ENCODE results near the gene MAP3K2.
A peak's percentile ranks its signal among the peaks of the same experiment; 100 is the strongest.
"Not testable (repeated sequence)": the region's sequence is repeated elsewhere in the genome, so short reads cannot be mapped to it uniquely, and the experiment has no call there.

The MAP3K2 gene

GRCh38 chr2:127414638-127415592 is 27.1 kb upstream of the MAP3K2 start:
- Histone ChIP-seq H3K4me2 (no peak overlapping the region), H4K20me1 (no peaks in the 10 kb centered on the region), H3K4me1 (peaks cover 54% of the 10 kb centered on the region), H3K27me3 (peaks cover 27% of the 10 kb centered on the region), H3K4me3 (no peak overlapping the region), H3K9ac (no peak overlapping the region), H3K36me3 (no peaks in the 10 kb centered on the region), H3K9me3 (peaks cover 8% of the 10 kb centered on the region), H3K27ac (no peak overlapping the region)
- no peak for TF ChIP-seq Cebpa-rat (IDR thresholded peaks at IDR 0.05)

- H3K9ac ChIP-seq: no peak overlapping the region
- H3K4me3 ChIP-seq: no peak overlapping the region
- H3K27me3 ChIP-seq: peaks cover 27% of the 10 kb centered on the region
- H3K4me2 ChIP-seq: peak overlapping the region; percentile 48
- peaks cover 8% of the 10 kb centered on the region for H3K9me3 ChIP-seq
- H3K27ac ChIP-seq: no peak overlapping the region
- no peak for TF ChIP-seq Cebpa-rat (IDR thresholded peaks at IDR 0.05)
- H3K4me1 ChIP-seq: peaks cover 45% of the 10 kb centered on the region
- no peaks in the 10 kb centered on the region for H3K36me3 ChIP-seq
- H4K20me1 ChIP-seq: no peaks in the 10 kb centered on the region
Observed at GRCh38 chr2:127413782-127414637, 26.2 kb upstream of the MAP3K2 start.

DNA sequence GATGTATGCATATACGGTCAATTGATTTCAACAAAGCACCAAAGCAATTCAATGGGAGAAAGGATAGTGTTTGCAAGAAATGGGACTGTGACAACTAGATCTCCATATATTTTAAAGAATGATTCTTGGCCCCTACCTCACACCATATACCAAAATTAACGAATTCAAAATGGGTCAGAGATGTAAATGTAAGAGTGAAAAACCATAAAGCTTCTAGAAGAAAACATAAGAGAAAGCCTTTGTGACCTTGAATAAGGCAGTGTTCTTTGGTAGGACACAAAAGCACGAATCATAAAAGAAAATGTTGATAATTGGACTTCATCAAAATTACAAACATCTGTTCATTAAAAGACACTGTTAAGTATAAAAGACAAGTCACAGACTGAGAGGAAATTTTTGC is 25.4 kb upstream of the MAP3K2 start:
- peaks cover 48% of the 10 kb centered on the region for H3K4me1 ChIP-seq
- no peak overlapping the region for H3K9ac ChIP-seq

DNA sequence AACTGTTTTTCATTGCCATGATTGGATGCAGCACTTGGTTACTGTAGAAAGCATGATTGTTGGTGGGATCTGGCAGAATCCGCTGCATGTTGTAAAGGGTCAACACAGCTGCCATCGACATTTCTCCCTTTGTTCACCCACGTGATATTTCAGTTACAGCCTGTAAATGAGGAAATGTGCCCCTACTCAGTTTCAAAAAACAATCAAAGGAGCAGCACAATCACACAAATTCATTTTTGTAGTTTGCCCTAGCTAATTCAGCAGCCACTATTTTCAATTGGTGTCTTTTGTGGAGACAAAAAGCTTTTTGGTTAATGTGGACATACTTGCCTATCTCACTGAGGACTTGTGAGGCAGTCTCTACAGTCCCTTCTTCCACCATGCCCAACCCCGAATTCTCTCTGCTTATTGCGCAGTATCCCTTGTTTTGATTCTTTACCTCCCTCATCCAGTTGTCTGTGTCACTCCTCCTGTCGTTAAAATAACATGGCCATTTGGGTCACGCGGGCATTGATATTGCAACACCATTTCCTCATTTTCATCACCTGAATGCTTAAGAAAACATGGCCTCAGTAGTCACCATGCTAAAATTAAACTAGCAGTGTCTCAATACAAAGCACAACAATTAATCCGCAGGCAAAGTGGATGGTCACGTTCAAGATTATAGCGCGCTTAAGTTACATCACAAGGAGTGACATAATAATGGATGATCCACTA is 24.0 kb upstream of the MAP3K2 start:
- Histone ChIP-seq H3K27me3 (peaks cover 19% of the 10 kb centered on the region), H3K9ac (no peak overlapping the region), H3K4me2 (no peak overlapping the region), H3K4me3 (no peak overlapping the region), H3K4me1 (peaks cover 51% of the 10 kb centered on the region), H3K36me3 (no peaks in the 10 kb centered on the region), H4K20me1 (no peaks in the 10 kb centered on the region), H3K9me3 (peaks cover 8% of the 10 kb centered on the region), H3K27ac (no peak overlapping the region)
- 0 out of 2 replicates have a peak, but pooled peaks have one; percentile 7 for TF ChIP-seq Cebpa-rat (IDR thresholded peaks at IDR 0.05)

More for the DNA sequence above, 25.4 kb upstream of the MAP3K2 start:
- Histone ChIP-seq H3K27me3 (peaks cover 27% of the 10 kb centered on the region), H3K9me3 (peaks cover 8% of the 10 kb centered on the region), H3K4me2 (peak overlapping the region; percentile 48), H3K4me3 (no peak overlapping the region), H4K20me1 (no peaks in the 10 kb centered on the region), H3K36me3 (no peaks in the 10 kb centered on the region), H3K27ac (no peak overlapping the region)
- no peak for TF ChIP-seq Cebpa-rat (IDR thresholded peaks at IDR 0.05)

GRCh38 chr2:127410871-127411652 is 23.3 kb upstream of the MAP3K2 start:
- Histone ChIP-seq H3K4me1 (peaks cover 44% of the 10 kb centered on the region), H3K36me3 (no peaks in the 10 kb centered on the region), H4K20me1 (no peaks in the 10 kb centered on the region), H3K27ac (no peak overlapping the region), H3K4me2 (no peak overlapping the region), H3K9me3 (peaks cover 8% of the 10 kb centered on the region), H3K9ac (no peak overlapping the region), H3K4me3 (no peak overlapping the region), H3K27me3 (peaks cover 12% of the 10 kb centered on the region)
- no peak for TF ChIP-seq Cebpa-rat (IDR thresholded peaks at IDR 0.05)

- not testable (repeated sequence) for H3K36me3 ChIP-seq, H3K9me3 ChIP-seq, H4K20me1 ChIP-seq, H3K9ac ChIP-seq, H3K4me2 ChIP-seq, H3K27ac ChIP-seq, H3K4me3 ChIP-seq, H3K27me3 ChIP-seq
- H3K4me1 ChIP-seq: peaks cover 45% of the 10 kb centered on the region
Observed at GRCh38 chr2:127409716-127410115, 21.9 kb upstream of the MAP3K2 start.

- H3K9ac ChIP-seq: no peak overlapping the region
- no peaks in the 10 kb centered on the region for H4K20me1 ChIP-seq
- H3K4me3 ChIP-seq: no peak overlapping the region
- H3K36me3 ChIP-seq: no peaks in the 10 kb centered on the region
- H3K4me1 ChIP-seq: peaks cover 45% of the 10 kb centered on the region
- no peaks in the 10 kb centered on the region for H3K27me3 ChIP-seq
- TF ChIP-seq Cebpa-rat (IDR thresholded peaks at IDR 0.05): no peak
- H3K4me2 ChIP-seq: peak overlapping the region; percentile 90; the same call in 1 of the 2 replicates
- H3K27ac ChIP-seq: no peak overlapping the region
- peaks cover 8% of the 10 kb centered on the region for H3K9me3 ChIP-seq
Observed at GRCh38 chr2:127408807-127409099, 21.0 kb upstream of the MAP3K2 start.

- no peaks in the 10 kb centered on the region for H3K36me3 ChIP-seq
Observed at GRCh38 chr2:127408004-127408806, 20.4 kb upstream of the MAP3K2 start.

More at GRCh38 chr2:127408004-127408806, 20.4 kb upstream of the MAP3K2 start:
- Histone ChIP-seq H3K4me2 (peak overlapping the region; percentile 90), H3K9me3 (peaks cover 7% of the 10 kb centered on the region), H3K4me3 (peak overlapping the region; percentile 65), H4K20me1 (no peaks in the 10 kb centered on the region), H3K4me1 (peaks cover 40% of the 10 kb centered on the region), H3K27ac (peak overlapping the region; percentile 66; the same call in 1 of the 2 replicates), H3K27me3 (no peaks in the 10 kb centered on the region), H3K9ac (peak overlapping the region; percentile 65)
- no peak for TF ChIP-seq Cebpa-rat (IDR thresholded peaks at IDR 0.05)

Data from BLaER1 (cell line).